Measurements from ENCODE around the gene RCCD1.
A peak's percentile ranks its signal among the peaks of the same experiment; 100 is the strongest.

Gene RCCD1

DNA sequence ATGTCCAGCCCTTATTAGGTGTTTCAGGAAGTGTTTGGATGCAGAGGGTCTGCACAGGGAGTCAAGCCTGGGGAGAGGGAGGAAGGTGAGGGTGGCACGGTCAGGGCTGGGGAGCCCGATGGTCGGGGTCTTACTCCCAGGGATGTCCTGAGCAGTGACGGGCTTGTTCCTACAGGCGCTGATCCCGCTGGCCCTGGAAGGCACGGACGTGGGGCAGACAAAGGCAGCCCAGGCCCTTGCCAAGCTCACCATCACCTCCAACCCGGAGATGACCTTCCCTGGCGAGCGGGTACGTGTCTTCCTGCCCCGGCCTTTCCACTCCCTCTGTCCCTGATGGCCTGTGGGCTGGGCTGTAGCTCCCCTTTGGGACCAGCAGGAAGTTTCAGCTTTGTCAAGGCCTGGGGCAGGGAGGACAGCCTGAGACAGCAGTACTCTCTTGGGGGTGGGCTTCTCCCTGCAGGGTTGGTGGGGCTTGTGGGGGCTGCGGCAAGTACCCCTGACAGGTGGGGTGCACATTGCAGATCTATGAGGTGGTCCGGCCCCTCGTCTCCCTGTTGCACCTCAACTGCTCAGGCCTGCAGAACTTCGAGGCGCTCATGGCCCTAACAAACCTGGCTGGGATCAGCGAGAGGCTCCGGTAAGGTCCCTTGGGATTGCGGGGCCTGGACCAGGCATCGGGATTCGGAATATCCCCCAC is 4.6 kb upstream of the RCCD1 start:
- Histone ChIP-seq H3K9me3 (ENCODE audit: insufficient read depth, low read depth, low read length) (no peaks in the 10 kb centered on the region), H3K9ac (ENCODE audit: low read depth, low read length) (no peak overlapping the region), H3K4me1 (ENCODE audit: insufficient read depth, low read length) (no peaks in the 10 kb centered on the region), H3K27me3 (ENCODE audit: insufficient read depth, low read length) (no peaks in the 10 kb centered on the region), H3K36me3 (ENCODE audit: insufficient read depth, low read depth, low read length) (peaks cover 68% of the 10 kb centered on the region), H3K27ac (ENCODE audit: low read length) (no peak overlapping the region), H3K4me3 (ENCODE audit: low read length) (no peak overlapping the region)

DNA sequence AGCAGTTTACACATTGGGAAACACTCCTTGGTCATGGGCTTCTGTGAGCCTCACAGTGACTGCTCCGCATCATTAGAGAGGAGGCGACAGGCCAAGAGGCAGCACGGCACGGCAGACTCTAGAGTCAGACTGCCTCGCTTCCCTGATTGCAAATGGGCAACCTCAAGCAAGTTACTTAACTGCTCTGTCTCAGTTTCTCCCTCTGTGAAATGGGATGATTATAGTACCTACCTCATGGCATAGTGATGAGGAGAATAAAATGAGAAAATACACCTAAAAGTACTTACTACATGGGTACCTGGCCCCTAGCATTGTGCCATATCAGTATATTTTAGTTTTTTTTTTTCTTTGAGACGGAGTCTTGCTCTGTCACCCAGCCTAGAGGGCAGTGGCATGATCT is 4.0 kb upstream of the RCCD1 start:
- Histone ChIP-seq H3K27me3 (ENCODE audit: insufficient read depth, low read length) (no peaks in the 10 kb centered on the region), H3K9me3 (ENCODE audit: insufficient read depth, low read depth, low read length) (no peaks in the 10 kb centered on the region), H3K27ac (ENCODE audit: low read length) (no peak overlapping the region), H3K4me1 (ENCODE audit: insufficient read depth, low read length) (peaks cover under 1% of the 10 kb centered on the region; the same call in 1 of the 2 replicates), H3K36me3 (ENCODE audit: insufficient read depth, low read depth, low read length) (peaks cover 67% of the 10 kb centered on the region), H3K4me3 (ENCODE audit: low read length) (no peak overlapping the region), H3K9ac (ENCODE audit: low read depth, low read length) (no peak overlapping the region)

DNA sequence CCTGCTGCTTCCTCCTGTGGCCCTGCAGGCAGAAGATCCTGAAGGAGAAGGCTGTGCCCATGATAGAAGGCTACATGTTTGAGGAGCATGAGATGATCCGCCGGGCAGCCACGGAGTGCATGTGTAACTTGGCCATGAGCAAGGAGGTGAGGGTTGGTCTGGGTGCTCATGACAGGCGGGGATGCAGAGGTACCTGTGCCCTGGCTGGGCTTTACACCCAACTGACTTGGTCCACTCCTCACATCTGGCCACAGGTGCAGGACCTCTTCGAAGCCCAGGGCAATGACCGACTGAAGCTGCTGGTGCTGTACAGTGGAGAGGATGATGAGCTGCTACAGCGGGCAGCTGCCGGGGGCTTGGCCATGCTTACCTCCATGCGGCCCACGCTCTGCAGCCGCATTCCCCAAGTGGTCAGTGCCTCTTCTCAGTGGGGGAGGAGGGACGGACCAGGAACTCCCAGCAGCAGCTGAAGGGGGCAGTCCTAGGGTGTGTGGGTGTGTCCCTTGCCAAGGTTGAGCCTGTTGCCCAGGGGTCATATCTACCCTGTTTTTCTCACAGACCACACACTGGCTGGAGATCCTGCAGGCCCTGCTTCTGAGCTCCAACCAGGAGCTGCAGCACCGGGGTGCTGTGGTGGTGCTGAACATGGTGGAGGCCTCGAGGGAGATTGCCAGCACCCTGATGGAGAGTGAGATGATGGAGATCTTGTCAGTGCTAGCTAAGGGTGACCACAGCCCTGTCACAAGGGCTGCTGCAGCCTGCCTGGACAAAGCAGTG is 1.6 kb upstream of the RCCD1 start:
- no peak overlapping the region for H3K4me3 ChIP-seq (ENCODE audit: low read length)
- no peaks in the 10 kb centered on the region for H3K9me3 ChIP-seq (ENCODE audit: insufficient read depth, low read depth, low read length)
- H3K27ac ChIP-seq (ENCODE audit: low read length) = no peak overlapping the region
- H3K36me3 ChIP-seq (ENCODE audit: insufficient read depth, low read depth, low read length) = peaks cover 50% of the 10 kb centered on the region
- H3K27me3 ChIP-seq (ENCODE audit: insufficient read depth, low read length) = no peaks in the 10 kb centered on the region; the same call in 1 of the 2 replicates
- peaks cover 12% of the 10 kb centered on the region; the same call in 1 of the 2 replicates for H3K4me1 ChIP-seq (ENCODE audit: insufficient read depth, low read length)
- H3K9ac ChIP-seq (ENCODE audit: low read depth, low read length) = no peak overlapping the region

DNA sequence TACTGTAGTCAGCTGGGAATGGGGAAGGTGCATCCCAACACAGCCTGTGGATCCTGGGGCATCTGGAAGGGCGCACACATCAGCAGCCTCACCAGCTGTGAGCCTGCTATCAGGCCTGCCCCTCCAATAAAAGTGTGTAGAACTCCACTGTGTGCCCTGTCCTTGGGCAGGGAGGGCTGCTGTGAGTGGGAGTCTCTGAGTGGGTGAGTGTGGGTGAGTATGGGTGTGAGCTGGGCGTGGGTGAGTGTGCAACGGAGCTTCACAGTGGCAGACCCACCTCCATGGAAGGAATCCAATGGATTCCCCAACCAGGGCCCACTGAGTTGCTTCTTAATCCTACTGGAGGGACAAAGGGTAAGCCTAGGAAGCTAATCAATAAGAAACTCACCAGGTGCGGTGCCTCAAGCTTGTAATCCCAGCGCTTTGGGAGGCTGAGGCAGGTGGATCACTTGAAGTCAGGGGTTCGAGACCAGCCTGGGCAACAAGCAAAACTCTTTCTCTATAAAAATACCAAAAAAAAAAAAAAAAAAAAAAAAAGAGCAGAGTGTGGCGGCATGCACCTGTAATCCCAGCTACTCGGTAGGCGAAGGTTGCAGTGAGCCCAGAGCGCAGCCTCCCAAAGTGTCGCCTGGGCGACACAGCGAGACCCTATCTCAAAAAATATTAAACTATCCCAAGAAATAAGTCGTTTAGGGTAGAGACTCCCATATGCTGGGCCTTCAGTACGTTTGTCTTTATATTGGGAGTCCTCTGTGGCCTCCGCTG is 555 bp upstream of the RCCD1 start:
- Histone ChIP-seq H3K27me3 (ENCODE audit: insufficient read depth, low read length) (no peaks in the 10 kb centered on the region; the same call in 1 of the 2 replicates), H3K9me3 (ENCODE audit: insufficient read depth, low read depth, low read length) (no peaks in the 10 kb centered on the region), H3K4me3 (ENCODE audit: low read length) (peak overlapping the region; percentile 85; the same call in 1 of the 2 replicates), H3K9ac (ENCODE audit: low read depth, low read length) (peak overlapping the region; percentile 91; the same call in 1 of the 2 replicates), H3K4me1 (ENCODE audit: insufficient read depth, low read length) (peaks cover 12% of the 10 kb centered on the region; the same call in 1 of the 2 replicates), H3K27ac (ENCODE audit: low read length) (no peak overlapping the region), H3K36me3 (ENCODE audit: insufficient read depth, low read depth, low read length) (peaks cover 43% of the 10 kb centered on the region)

DNA sequence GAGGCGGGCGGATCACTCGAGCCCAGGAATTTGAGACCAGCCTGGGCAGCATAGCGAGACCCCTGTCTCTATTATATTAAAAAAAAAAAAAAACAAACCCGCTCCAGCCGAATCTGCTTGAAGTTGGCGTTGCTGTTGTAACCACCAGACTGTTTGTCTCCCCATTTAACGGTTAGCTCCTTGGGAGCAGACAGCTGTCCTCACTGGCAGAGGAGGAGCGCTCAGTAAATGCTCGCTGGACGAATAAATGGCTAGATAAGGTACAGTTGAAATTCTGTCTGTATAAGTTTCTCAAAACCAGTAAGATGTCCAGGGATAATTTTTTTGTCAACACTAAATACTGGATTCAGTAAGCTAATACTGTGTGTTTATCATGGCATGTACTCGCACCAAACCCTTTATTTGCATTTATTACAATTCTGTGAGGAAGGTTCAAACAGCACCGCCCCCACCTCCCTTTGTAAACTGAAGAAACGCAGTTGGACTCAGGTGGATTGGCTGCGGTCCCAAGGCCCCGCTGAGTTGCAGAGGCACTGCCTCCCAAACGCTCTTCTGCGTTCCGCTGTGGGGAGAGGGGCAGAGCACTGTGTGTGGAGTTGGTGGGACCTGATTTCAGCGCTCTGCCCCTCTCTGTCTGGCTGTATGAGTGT is 1.1 kb downstream of the RCCD1 start:
- peaks cover 12% of the 10 kb centered on the region; the same call in 1 of the 2 replicates for H3K4me1 ChIP-seq (ENCODE audit: insufficient read depth, low read length)
- H3K27ac ChIP-seq (ENCODE audit: low read length) = no peak overlapping the region
- no peaks in the 10 kb centered on the region for H3K9me3 ChIP-seq (ENCODE audit: insufficient read depth, low read depth, low read length)
- peaks cover 37% of the 10 kb centered on the region for H3K36me3 ChIP-seq (ENCODE audit: insufficient read depth, low read depth, low read length)
- peak overlapping the region; percentile 91; the same call in 1 of the 2 replicates for H3K9ac ChIP-seq (ENCODE audit: low read depth, low read length)
- H3K27me3 ChIP-seq (ENCODE audit: insufficient read depth, low read length) = no peaks in the 10 kb centered on the region; the same call in 1 of the 2 replicates
- peak overlapping the region; percentile 85 for H3K4me3 ChIP-seq (ENCODE audit: low read length)

DNA sequence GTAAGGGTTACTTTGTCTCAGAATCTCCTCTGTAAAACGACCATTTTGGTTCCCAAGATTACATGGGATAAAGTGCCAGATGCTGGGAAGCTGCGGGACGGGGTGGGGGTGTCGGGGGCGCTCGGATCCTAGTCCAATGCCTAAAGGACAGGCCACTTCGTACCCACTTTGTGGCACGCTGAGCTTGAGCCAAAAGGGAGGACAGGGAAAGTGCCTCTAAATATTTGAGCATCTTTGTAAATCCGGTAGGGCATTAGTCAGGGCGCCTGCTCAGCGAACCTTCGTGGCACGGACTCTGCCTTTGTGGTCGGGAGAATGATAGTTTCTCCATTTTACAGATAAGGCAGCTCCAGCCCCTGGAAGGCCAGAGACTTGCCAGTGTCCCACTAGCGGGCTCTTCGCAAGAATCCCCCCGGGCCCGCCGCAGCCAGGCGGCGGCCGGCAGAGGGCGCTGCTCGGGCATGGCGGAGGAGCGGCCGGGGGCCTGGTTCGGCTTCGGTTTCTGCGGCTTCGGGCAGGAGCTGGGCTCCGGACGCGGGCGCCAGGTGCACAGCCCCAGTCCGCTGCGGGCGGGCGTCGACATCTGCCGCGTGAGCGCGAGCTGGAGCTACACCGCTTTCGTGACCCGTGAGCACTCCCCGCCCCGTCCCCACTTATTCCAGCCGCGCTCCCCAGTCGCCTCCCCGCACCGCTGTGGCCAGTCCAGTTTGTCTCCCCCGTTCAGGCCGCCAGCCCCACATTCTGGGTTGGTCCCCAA is 1.8 kb downstream of the RCCD1 start:
- H3K27ac ChIP-seq (ENCODE audit: low read length) = no peak overlapping the region
- peaks cover 12% of the 10 kb centered on the region; the same call in 1 of the 2 replicates for H3K4me1 ChIP-seq (ENCODE audit: insufficient read depth, low read length)
- no peaks in the 10 kb centered on the region; the same call in 1 of the 2 replicates for H3K27me3 ChIP-seq (ENCODE audit: insufficient read depth, low read length)
- H3K4me3 ChIP-seq (ENCODE audit: low read length) = peak overlapping the region; percentile 85
- no peaks in the 10 kb centered on the region for H3K9me3 ChIP-seq (ENCODE audit: insufficient read depth, low read depth, low read length)
- H3K9ac ChIP-seq (ENCODE audit: low read depth, low read length) = peak overlapping the region; percentile 91; the same call in 1 of the 2 replicates
- H3K36me3 ChIP-seq (ENCODE audit: insufficient read depth, low read depth, low read length) = peaks cover 38% of the 10 kb centered on the region

DNA sequence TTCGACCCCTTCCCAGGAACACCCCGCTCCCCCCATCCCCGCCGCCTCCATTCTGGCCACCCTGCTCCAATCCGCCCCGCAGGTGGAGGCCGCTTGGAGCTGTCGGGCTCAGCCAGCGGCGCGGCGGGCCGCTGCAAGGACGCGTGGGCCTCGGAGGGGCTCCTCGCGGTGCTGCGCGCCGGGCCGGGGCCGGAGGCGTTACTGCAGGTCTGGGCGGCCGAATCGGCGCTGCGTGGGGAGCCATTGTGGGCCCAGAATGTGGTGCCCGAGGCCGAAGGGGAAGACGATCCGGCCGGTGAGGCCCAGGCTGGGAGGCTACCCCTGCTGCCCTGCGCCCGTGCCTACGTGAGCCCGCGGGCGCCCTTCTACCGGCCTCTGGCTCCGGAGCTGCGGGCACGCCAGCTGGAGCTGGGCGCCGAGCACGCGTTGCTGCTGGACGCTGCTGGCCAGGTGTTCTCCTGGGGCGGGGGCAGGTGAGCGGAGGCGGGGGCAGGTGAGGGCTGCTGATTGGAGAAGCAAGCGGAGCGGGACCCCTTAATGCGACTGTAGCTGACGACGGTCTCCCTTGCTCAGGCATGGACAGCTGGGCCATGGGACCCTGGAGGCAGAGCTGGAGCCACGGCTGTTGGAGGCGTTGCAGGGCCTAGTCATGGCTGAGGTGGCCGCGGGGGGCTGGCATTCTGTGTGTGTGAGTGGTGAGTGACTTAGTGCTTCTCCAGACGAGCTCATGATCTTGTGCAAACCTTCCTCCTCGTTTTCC is 2.5 kb downstream of the RCCD1 start:
- Histone ChIP-seq H3K9me3 (ENCODE audit: insufficient read depth, low read depth, low read length) (no peaks in the 10 kb centered on the region), H3K4me1 (ENCODE audit: insufficient read depth, low read length) (peaks cover 12% of the 10 kb centered on the region; the same call in 1 of the 2 replicates), H3K27me3 (ENCODE audit: insufficient read depth, low read length) (no peaks in the 10 kb centered on the region; the same call in 1 of the 2 replicates), H3K36me3 (ENCODE audit: insufficient read depth, low read depth, low read length) (peaks cover 41% of the 10 kb centered on the region), H3K9ac (ENCODE audit: low read depth, low read length) (peak overlapping the region; percentile 74; the same call in 1 of the 2 replicates), H3K27ac (ENCODE audit: low read length) (no peak overlapping the region), H3K4me3 (ENCODE audit: low read length) (peak overlapping the region; percentile 85)

DNA sequence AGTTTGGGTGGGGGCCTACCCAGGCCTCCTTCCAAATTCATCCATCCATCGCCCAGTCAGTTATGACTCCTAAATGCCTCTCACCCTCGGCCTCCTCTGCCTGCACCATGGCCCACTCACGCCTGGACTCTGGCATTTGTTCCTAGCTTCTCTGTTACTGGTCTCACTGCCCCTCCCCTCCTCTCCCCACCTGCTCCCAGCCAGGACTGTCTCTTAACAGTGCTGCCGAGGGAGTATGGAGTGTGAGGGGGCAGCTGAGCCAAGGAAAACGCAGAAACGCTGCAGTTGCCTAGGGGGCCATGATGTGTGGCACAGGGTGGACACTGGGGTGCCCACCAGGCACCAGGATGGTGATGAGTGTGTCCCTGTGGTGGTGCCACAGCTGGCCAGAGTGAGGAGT is 3.1 kb downstream of the RCCD1 start:
- peaks cover 42% of the 10 kb centered on the region for H3K36me3 ChIP-seq (ENCODE audit: insufficient read depth, low read depth, low read length)
- H3K9ac ChIP-seq (ENCODE audit: low read depth, low read length) = peak overlapping the region; percentile 74; the same call in 1 of the 2 replicates
- peak overlapping the region; percentile 85; the same call in 1 of the 2 replicates for H3K4me3 ChIP-seq (ENCODE audit: low read length)

DNA sequence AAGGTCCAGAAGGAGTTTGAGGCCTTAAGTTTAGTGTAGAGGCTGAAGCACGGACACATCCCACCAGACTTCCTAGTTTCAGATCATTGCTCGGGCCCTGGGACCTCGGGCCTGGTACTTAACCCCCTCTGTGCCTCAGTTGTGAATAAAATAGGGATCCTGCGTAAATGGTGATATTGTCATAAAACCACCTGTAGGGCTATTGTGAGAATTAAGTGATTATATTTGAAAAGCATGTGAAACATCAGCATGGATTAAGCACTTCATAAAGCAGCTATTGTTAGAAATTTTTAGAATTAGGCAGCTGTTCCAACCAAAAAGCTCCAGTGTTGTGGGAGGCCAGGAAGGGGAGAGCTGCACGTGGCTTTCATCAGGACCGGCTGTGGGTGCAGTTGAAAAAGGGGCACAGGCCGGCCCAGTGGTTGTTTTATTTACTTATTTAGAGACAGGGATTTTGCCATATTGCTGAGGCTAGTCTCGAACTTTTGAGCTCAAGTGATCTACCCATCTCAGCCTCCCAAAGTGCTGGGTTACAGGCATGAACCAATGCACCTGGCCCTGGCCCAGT is 4.4 kb downstream of the RCCD1 start:
- no peaks in the 10 kb centered on the region; the same call in 1 of the 2 replicates for H3K27me3 ChIP-seq (ENCODE audit: insufficient read depth, low read length)
- no peak overlapping the region for H3K4me3 ChIP-seq (ENCODE audit: low read length)
- peaks cover 12% of the 10 kb centered on the region; the same call in 1 of the 2 replicates for H3K4me1 ChIP-seq (ENCODE audit: insufficient read depth, low read length)
- no peak overlapping the region for H3K27ac ChIP-seq (ENCODE audit: low read length)
- H3K36me3 ChIP-seq (ENCODE audit: insufficient read depth, low read depth, low read length) = peaks cover 43% of the 10 kb centered on the region
- H3K9ac ChIP-seq (ENCODE audit: low read depth, low read length) = no peak overlapping the region
- no peaks in the 10 kb centered on the region for H3K9me3 ChIP-seq (ENCODE audit: insufficient read depth, low read depth, low read length)

More for the DNA sequence above, 3.1 kb downstream of the RCCD1 start:
- Histone ChIP-seq H3K9me3 (ENCODE audit: insufficient read depth, low read depth, low read length) (no peaks in the 10 kb centered on the region), H3K4me1 (ENCODE audit: insufficient read depth, low read length) (peaks cover 12% of the 10 kb centered on the region; the same call in 1 of the 2 replicates), H3K27ac (ENCODE audit: low read length) (no peak overlapping the region), H3K27me3 (ENCODE audit: insufficient read depth, low read length) (no peaks in the 10 kb centered on the region; the same call in 1 of the 2 replicates)

Data from iPS-20b (cell line).